OCI-LY3 (cell line): ENCODE results near the gene MT1A.

Experiments used
- H2AFZ ChIP-seq: fragments of 200-600, 300-600 bp; shearing (Covaris generic); 2 replicates; pipeline ENCODE4 v1.6.0; 2014; ENCODE audit warnings: antibody characterized with exemption, low read depth, low read length
- H3K27ac ChIP-seq: fragments of 200-600, 300-600 bp; sonication (generic); 2 replicates; pipeline ENCODE4 v1.5.1; 2014; ENCODE audit warnings: mild to moderate bottlenecking, low read length, moderate library complexity, mixed read lengths
- H3K27me3 ChIP-seq: fragments of 200-600, 300-600 bp; sonication (generic); 2 replicates; pipeline ENCODE4 v1.6.1; 2014; ENCODE audit warnings: low read depth, low read length, mixed read lengths
- H3K36me3 ChIP-seq: fragments of 200-600, 300-600 bp; sonication (generic); replicated peaks from 2 replicates; pipeline ENCODE3; 2014; ENCODE audit warnings: low read depth, low read length, mixed read lengths
- H3K4me1 ChIP-seq: fragments of 300-600, 200-600 bp; sonication (generic); 2 replicates; pipeline ENCODE4 v1.6.1; 2014; ENCODE audit warnings: low read length, mixed read lengths
- H3K4me2 ChIP-seq: fragments of 200-600, 300-600 bp; sonication (generic); 2 replicates; pipeline ENCODE4 v1.6.1; 2014; ENCODE audit warnings: low read length, mixed read lengths
- H3K4me3 ChIP-seq: fragments of 300-600, 200-600 bp; sonication (generic); 2 replicates; pipeline ENCODE4 v1.5.1; 2014; ENCODE audit warnings: antibody characterized with exemption, mild to moderate bottlenecking, low read length, moderate library complexity
- H3K79me2 ChIP-seq: fragments of 300-600, 200-600 bp; shearing (Covaris generic); 2 replicates; pipeline ENCODE4 v1.6.1; 2014; ENCODE audit warnings: mild to moderate bottlenecking, low read length, mixed read lengths
- H3K9ac ChIP-seq: fragments of 300-600, 200-600 bp; shearing (Covaris generic); 2 replicates; pipeline ENCODE4 v1.6.0; 2014; ENCODE audit warnings: mild to moderate bottlenecking, low read length, moderate library complexity
- H3K9me3 ChIP-seq: fragments of 200-600, 300-600 bp; shearing (Covaris generic); 2 replicates; pipeline ENCODE4 v1.6.1; 2014; ENCODE audit warnings: low read length, mixed read lengths; ENCODE audit not compliant: insufficient read depth
- H4K20me1 ChIP-seq: fragments of 200-600, 300-600 bp; sonication (generic); 2 replicates; pipeline ENCODE4 v1.6.1; 2016; ENCODE audit warnings: low read length, mixed read lengths; ENCODE audit not compliant: insufficient read depth
- EZH2phosphoT487 ChIP-seq: fragments of 200-600 bp; shearing (Covaris generic); IDR thresholded peaks from 2 replicates; pipeline ENCODE4 v1.6.1; 2018; ENCODE audit warnings: antibody characterized with exemption, mixed run types, low read depth
- TF ChIP-seq, protein P1 (sequence below): fragments of 200-600, 300-600 bp; sonication (generic); IDR thresholded peaks from 2 replicates; pipeline ENCODE4 v1.5.1; 2014; ENCODE audit warnings: antibody characterized with exemption, low read length, low read depth

MT1A gene

GRCh38 chr16:56630134-56630533, 8.3 kb upstream of the MT1A start:
- no peaks in the 10 kb centered on the region for H3K36me3 ChIP-seq
- H3K9ac ChIP-seq, result no peak overlapping the region
- H3K4me1 ChIP-seq, result peaks cover 24% of the 10 kb centered on the region
- peak overlapping the region; percentile 67 for H3K4me2 ChIP-seq
- peak overlapping the region; percentile 30; the same call in 1 of the 2 replicates for H3K27ac ChIP-seq
- H3K9me3 ChIP-seq, result no peaks in the 10 kb centered on the region
- TF ChIP-seq, protein P1, sequence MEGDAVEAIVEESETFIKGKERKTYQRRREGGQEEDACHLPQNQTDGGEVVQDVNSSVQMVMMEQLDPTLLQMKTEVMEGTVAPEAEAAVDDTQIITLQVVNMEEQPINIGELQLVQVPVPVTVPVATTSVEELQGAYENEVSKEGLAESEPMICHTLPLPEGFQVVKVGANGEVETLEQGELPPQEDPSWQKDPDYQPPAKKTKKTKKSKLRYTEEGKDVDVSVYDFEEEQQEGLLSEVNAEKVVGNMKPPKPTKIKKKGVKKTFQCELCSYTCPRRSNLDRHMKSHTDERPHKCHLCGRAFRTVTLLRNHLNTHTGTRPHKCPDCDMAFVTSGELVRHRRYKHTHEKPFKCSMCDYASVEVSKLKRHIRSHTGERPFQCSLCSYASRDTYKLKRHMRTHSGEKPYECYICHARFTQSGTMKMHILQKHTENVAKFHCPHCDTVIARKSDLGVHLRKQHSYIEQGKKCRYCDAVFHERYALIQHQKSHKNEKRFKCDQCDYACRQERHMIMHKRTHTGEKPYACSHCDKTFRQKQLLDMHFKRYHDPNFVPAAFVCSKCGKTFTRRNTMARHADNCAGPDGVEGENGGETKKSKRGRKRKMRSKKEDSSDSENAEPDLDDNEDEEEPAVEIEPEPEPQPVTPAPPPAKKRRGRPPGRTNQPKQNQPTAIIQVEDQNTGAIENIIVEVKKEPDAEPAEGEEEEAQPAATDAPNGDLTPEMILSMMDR, result no peak
- no peak for TF ChIP-seq EZH2phosphoT487
- H3K27me3 ChIP-seq, result peaks cover 28% of the 10 kb centered on the region
- no peak overlapping the region for H2AFZ ChIP-seq
- H3K4me3 ChIP-seq, result no peak overlapping the region
- no peaks in the 10 kb centered on the region for H4K20me1 ChIP-seq
- no peaks in the 10 kb centered on the region for H3K79me2 ChIP-seq

- peaks cover 18% of the 10 kb centered on the region for H3K27me3 ChIP-seq
- no peak overlapping the region for H2AFZ ChIP-seq
- no peak for TF ChIP-seq EZH2phosphoT487
- TF ChIP-seq, protein P1, result no peak
Observed at GRCh38 chr16:56631197-56631596, 7.3 kb upstream of the MT1A start.

GRCh38 chr16:56631832-56632155, 6.7 kb upstream of the MT1A start:
- peaks cover 20% of the 10 kb centered on the region for H3K27me3 ChIP-seq
- no peak overlapping the region for H2AFZ ChIP-seq
- no peak overlapping the region for H3K9ac ChIP-seq

More at GRCh38 chr16:56631197-56631596, 7.3 kb upstream of the MT1A start:
- Histone ChIP-seq H3K4me2 (no peak overlapping the region), H3K9me3 (no peaks in the 10 kb centered on the region), H4K20me1 (no peaks in the 10 kb centered on the region), H3K4me1 (peaks cover 24% of the 10 kb centered on the region), H3K4me3 (no peak overlapping the region), H3K36me3 (no peaks in the 10 kb centered on the region), H3K9ac (no peak overlapping the region), H3K27ac (no peak overlapping the region), H3K79me2 (no peaks in the 10 kb centered on the region)

DNA sequence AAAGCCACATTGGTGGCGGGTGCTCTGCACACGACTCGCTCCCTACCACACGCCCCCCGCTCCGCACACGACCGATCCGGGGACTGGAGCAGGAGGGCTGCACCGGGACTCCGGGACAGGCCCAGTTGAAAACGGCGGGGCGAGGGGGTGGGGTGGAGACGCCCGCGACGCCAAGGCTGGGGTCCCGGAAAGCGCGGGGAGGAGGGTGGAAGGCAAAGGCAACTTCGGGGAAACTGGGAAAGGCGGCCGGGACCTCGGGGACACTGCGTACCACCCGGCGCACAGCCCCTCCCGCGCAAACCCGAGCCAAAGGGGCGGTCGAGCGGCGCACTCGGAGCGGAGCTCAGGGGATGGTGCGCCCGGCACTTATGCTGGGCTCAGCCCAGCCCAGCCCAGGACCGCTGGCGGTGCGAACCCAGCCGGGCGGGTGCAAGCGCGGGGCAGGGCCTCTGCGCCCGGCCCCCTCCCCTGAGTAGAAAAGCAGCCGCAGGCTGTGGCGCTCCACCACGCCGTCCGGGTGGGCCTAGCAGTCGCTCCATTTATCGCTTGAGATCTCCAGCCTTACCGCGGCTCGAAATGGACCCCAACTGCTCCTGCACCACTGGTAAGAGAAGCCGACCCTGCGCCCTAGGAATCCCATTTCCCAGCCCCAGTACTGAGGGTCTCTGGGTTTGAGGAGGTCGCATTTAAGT, 6.2 kb upstream of the MT1A start, which contains the start of gene MT1M:
Gene MT1M (plus strand): TSS at position 504 of the 692 bp plus-strand sequence. CDS start 73 bp downstream, at position 577.
- H3K4me3 ChIP-seq, result no peak within 1 kb of the TSS
- no peaks in the 10 kb centered on the region for H3K9me3 ChIP-seq
- H4K20me1 ChIP-seq, result no peaks in the 10 kb centered on the region
- no peaks in the 10 kb centered on the region for H3K36me3 ChIP-seq
- H3K9ac ChIP-seq, result no peak within 1 kb of the TSS
- no peak within 1 kb of the TSS for H3K4me2 ChIP-seq
- TF ChIP-seq, protein P1, result no peak
- no peak for TF ChIP-seq EZH2phosphoT487
- H3K4me1 ChIP-seq, result peaks cover 24% of the 10 kb centered on the region
- no peak within 1 kb of the TSS for H3K27ac ChIP-seq
- no peaks in the 10 kb centered on the region for H3K79me2 ChIP-seq
- H3K27me3 ChIP-seq, result peaks cover 23% of the 10 kb centered on the region
- H2AFZ ChIP-seq, result no peak within 1 kb of the TSS

More at GRCh38 chr16:56631832-56632155, 6.7 kb upstream of the MT1A start:
- no peaks in the 10 kb centered on the region for H3K36me3 ChIP-seq
- TF ChIP-seq, protein P1, result no peak
- no peak for TF ChIP-seq EZH2phosphoT487
- no peak overlapping the region for H3K4me3 ChIP-seq
- no peaks in the 10 kb centered on the region for H3K79me2 ChIP-seq
- no peak overlapping the region for H3K4me2 ChIP-seq
- H3K27ac ChIP-seq, result no peak overlapping the region
- H3K4me1 ChIP-seq, result peaks cover 24% of the 10 kb centered on the region
- no peaks in the 10 kb centered on the region for H4K20me1 ChIP-seq
- no peaks in the 10 kb centered on the region for H3K9me3 ChIP-seq
